Measurements from ENCODE around the gene PACRG.
"Not testable (repeated sequence)": the region's sequence is repeated elsewhere in the genome, so short reads cannot be mapped to it uniquely, and the experiment has no call there.

PACRG gene

DNA sequence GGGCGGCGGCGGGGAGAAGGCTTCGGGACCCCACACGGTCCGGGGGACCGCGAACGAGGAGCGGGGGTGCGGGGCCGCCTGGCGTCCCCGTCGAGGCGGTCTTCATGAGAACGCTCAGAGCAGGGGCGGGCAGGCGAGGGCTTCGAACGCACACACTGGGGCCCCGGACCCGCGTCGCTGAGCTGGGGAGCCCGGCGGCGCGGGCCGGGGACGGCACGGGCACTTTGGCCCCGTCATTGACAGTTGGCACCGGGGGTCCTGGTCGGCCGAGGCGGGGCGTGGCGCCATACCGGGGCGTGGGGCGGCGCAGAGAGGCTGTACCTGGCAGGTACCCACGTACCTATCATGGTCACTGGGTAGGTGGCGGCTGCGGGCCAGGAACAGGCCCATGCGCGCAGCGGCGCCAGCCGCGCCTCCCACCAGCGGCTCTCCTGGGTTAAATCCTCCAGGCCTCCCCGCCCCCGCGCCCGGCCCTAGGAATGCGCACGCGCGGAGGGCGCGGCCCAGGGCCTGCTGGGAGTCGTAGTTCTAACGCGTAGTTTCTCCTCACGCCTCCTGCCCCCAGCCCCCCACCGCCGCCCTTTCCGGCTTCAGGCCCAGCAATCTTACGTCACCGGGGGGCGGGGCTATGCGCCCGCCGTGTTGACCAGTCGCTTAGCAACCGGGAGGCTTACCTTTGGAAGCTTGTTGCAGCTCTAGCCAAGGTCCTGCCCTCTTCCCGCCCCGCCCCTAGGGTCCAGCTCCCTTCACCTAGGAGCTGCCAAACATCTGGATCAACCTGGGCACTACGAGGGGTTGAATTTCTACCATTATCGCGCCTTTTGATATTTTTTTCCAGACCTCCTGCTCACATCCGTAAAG lies at the start of gene PACRG, which contains the start of gene PRKN:
PACRG (plus strand) TSS at position 653 of the 861 bp plus-strand sequence.
PRKN (minus strand) TSS at position 445 of the 861 bp plus-strand sequence.
- DNase-seq = peak; percentile 98

GRCh38 chr6:162678896-162679295 lies 48.9 kb upstream of the PACRG start:
- not testable (repeated sequence) for DNase-seq

DNA sequence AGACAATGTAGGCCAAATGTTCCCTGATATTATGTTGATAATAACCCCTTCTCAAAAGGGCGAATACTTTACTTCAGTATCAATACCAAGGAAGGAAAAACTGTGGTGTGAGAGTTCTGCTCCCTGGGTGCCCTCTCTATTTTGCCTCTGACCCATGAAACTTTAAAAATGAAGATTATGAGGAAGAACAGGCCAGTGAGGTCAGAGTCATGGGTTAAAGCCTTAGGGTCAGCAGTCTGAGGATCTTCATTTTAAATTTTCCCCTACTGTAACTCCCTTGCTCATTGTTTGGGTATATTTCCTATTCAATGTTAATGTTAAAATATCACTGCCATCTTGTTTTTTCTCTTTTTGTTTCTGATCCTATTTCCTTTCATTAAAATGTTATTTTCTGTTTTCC lies 48.1 kb upstream of the PACRG start:
- DNase-seq = no peak

- no peak for DNase-seq
Measured at GRCh38 chr6:162680367-162680766, 47.4 kb upstream of the PACRG start.

- no peak for DNase-seq
Measured at GRCh38 chr6:162680871-162681270, 46.9 kb upstream of the PACRG start.

GRCh38 chr6:162681447-162681846 lies 46.3 kb upstream of the PACRG start:
- DNase-seq = no peak

GRCh38 chr6:162683135-162683534 lies 44.6 kb upstream of the PACRG start:
- no peak for DNase-seq

- DNase-seq = no peak
Measured at GRCh38 chr6:162684052-162684451, 43.7 kb upstream of the PACRG start.

- DNase-seq = no peak
Measured at GRCh38 chr6:162684961-162685360, 42.8 kb upstream of the PACRG start.

DNA sequence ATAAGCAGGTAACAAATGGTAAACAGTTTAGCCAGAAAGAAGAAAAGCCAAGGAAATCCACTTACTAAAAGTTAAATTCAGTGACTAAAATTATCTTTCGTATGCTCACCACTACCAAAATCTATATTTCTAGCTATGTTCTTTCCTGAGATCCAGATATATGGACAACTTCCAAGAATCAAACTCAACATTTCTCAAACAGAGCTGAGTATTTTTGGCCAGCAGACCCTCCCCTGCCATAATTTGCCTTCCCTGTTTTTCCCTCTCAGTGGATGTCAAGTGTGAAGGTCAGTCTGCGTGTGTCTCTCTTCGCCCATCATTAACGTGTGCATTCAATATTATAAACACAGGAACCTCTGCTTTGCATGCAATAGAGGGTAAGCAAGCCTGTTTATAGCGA lies 42.2 kb upstream of the PACRG start:
- no peak for DNase-seq

DNA sequence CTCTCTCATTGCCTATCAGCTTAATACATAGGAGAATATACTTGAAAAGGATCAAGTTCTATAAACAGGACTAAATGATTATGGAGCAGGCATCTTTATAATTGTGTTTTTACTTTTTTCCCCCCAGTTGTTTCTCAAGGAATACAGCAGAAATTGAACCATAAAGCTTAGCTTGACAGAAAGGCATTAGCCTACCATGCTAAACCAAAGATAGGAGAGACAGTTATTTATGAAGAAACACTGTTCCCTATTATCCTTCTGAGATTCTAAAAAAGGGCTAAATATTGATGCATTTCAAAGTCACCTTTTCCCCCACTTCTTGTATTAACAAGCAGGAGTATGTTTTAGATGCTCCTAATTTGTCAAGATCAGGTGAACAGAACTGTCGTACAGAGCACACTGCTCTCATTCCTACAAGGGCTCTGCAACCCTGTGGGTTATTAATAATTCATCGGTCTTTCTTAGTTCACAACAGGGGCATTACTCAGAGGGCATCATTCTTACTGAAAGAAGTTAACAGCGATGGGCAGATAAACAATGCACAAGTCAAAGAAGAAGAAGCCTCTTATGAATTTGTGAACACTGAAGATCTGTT lies 38.9 kb upstream of the PACRG start:
- no peak for DNase-seq

DNA sequence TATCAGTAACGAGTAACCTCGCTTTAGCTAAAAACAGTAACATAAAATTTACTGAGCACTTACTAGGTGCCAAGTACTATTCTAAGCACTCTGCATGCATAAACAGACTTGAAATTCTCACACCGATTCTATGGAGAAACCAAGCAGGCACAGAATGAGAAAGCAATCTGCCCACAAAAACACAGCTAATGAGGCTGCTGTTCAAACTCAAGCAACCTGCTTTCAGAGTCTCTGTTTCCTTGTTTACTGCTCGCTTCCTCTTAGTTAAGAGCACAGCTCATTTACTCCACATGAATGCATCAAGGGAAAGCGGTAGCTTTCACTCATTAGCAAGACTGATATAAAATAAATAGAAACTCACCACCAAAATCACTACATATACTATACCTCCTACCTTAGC lies 37.6 kb upstream of the PACRG start:
- DNase-seq = no peak

- no peak for DNase-seq
Measured at GRCh38 chr6:162697872-162698403, 29.8 kb upstream of the PACRG start.

GRCh38 chr6:162698440-162698839 lies 29.3 kb upstream of the PACRG start:
- no peak for DNase-seq

DNA sequence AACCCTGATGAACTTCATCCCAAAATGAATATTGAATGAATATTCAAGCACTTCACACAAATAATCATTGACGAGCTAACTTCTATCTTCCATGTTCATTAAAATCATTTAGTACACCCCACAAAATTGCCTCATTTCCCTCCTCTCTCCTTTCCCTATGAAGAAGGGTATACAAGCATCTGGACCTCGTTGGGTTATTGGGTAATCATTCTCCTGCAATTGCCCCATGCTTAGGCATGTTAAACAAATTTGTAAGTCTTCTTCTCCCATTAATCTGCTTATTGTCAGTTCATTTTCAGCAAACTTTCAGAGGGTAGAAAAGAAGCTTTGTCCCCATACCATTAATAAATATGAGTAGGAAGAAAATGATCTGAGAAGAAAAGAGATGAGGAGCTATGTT lies 27.8 kb upstream of the PACRG start:
- no peak for DNase-seq

- no peak for DNase-seq
Measured at GRCh38 chr6:162700966-162701365, 26.8 kb upstream of the PACRG start.

DNA sequence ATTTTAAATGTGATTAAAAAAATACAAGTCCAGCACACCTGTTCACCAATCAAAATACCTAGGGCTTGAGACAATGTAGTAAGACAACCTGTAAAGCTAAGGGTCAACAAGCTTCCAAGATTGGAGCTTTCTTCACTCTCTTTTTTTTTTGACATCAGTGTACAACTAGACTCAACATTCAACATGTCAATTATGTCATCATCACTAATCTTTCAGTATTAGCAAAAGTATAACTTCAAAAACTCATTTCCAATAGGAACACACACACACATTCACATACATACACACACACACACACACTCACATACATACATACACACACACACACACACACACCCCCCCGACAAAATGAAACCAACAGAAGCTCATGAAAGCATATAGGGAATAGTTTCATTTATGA lies 26.2 kb upstream of the PACRG start:
- no peak for DNase-seq

- no peak for DNase-seq
Measured at GRCh38 chr6:162702446-162702845, 25.3 kb upstream of the PACRG start.

DNA sequence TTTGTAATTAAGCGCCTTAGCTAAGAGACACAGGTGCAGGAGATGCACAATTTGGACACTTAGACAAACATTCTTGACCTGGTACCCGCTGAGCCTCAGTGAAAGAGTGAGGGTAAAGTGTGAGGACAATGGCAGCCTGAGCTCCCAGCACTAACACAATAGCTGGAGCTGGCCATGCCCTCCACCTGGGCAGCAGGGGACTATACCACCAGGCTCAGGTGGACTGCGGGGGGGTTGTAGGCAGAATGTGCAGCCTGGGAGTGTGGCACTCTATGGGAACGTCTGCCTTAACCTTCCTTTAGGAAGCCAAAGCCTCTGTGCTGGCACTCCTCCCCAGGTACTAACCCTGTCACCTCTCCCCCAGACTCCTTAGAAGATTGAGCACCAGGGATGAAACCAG lies 23.8 kb upstream of the PACRG start:
- DNase-seq = no peak

DNA sequence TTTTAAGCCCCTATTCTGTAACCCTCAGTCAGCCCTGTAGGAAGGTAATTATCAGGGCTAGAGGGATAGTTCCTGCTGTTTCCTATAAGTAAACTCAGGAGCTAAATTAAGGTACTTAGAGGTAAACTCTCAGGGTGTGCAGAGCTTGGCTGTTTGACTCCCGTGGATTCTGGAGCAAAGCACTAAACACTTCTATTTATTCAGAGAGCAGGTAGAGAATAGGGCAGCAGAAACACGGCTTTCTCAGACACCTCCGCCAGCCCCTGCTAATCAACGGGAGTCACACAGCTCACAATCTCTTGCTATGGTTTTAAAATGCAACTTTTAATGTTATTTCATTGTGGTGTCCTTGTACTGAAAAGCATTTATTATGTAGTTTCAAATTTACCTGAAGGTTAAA lies 22.0 kb upstream of the PACRG start:
- no peak for DNase-seq

GRCh38 chr6:162706232-162706631 lies 21.5 kb upstream of the PACRG start:
- no peak for DNase-seq

GRCh38 chr6:162708971-162709370 lies 18.8 kb upstream of the PACRG start:
- DNase-seq = no peak

DNA sequence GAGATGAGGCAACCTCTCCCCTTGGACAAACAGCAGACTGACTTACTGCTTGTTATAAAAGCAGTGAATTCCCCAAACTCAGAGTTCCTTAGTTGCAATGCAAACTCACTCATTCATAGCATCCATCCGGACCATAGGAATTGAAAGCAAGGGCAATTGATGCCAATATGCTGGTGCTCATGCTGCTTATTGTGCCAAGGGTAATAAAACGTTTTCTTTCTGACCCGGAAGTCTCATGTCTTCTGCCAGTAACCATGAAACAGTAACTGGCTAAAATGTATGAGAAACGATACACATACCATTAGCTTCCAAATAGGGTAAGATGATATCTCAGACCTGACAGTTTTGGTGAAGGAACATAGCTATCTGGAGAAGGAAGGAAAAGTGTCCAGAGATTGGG lies 18.3 kb upstream of the PACRG start:
- no peak for DNase-seq

DNA sequence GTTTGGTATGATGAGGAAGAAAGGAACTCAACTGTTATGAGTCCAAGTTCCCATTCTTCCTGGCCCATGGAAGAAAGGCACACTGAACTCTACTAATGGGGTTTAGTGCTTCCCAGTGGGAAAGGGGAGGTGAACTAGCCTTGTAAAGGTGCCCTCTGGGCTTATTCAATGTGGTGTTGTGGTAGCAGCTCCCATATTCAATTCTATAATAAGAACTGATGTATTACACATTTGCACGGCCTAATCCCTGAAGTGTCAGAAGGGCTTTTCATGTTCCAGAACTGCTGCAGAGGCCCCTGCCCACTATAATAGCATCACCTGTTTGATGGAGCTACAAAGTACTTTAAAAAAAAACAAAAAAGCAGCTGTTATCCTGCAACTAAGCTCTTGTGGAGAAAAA lies 17.4 kb upstream of the PACRG start:
- no peak for DNase-seq

Data from activated effector memory CD4-positive, alpha-beta T cell treated with anti-CD3 and anti-CD28 coated beads, Interleukin-2, amount 50 U/mL, for 16 hours (primary cell).